Keratinocyte (primary cell): ENCODE results near the gene NDUFA11.

Source experiments
- CTCF ChIP-seq, 3 experiments: IDR thresholded peaks in 1 of 3; conservative IDR thresholded peaks in 1 of 3; optimal IDR thresholded peaks in 1 of 3; 2 replicates in 2 of 3; 3 replicates in 1 of 3; pipeline versions ENCODE3 to v1.5.1; 2011; ENCODE audit warnings: low read length in 3 of 3, mild to moderate bottlenecking in 3 of 3, moderate library complexity in 2 of 3, control low read depth in 1 of 3, inconsistent platforms in 1 of 3; ENCODE audit not compliant: insufficient read depth in 2 of 3; ENCODE audit errors: extremely low read depth in 1 of 3
- EZH2 ChIP-seq: IDR thresholded peaks from one replicate; pipeline ENCODE4 v1.6.1; 2012; ENCODE audit warnings: inconsistent platforms, mild to moderate bottlenecking, low read length, moderate library complexity

DNA sequence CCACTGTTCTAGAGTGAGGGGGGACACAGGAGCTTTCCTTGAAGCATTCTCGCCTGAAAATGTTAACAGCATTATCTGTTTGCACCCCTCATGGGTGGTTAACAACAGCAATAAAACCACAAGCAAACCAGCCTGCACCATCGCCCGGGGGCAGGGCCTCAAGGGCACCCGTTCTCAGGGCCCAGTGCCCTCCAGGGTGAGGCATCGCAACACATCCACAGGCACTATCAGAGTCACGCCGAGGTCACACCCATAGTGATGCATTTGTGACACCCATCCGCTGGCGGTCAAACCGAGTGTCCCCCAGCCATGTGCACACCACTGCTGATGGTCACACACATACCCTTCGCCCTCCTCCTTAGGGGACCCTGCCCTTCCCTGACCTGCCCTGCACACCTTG, 37.8 kb downstream of the NDUFA11 start:
- no peak for TF ChIP-seq CTCF (optimal IDR thresholded peaks at IDR 0.05 in 1 of 3, IDR thresholded peaks at IDR 0.05 in 1 of 3, conservative IDR thresholded peaks at IDR 0.05 in 1 of 3; ENCODE audit: extremely low read depth in 1 of 3, insufficient read depth in 2 of 3, low read length in 3 of 3)
- TF ChIP-seq EZH2, result no peak
